GM19025 (cell line): ENCODE measurements around the gene GATAD2A.
"Not testable (repeated sequence)": the region's sequence is repeated elsewhere in the genome, so short reads cannot be mapped to it uniquely, and the experiment has no call there.

Experiments
- ATAC-seq: cut with Tn5 transposase; IDR thresholded peaks from one replicate; pipeline ENCODE4 v1.9.1; 2021; ENCODE audit warnings: mild to moderate bottlenecking, low read depth, moderate library complexity; ENCODE audit not compliant: unreplicated experiment

Gene GATAD2A

GRCh38 chr19:19404879-19405860 is at the start of gene GATAD2A:
Gene GATAD2A (plus strand): TSS chr19:19405675. CDS start chr19:19465346, 59,671 bp downstream.
- ATAC-seq, result peak; percentile 69

DNA sequence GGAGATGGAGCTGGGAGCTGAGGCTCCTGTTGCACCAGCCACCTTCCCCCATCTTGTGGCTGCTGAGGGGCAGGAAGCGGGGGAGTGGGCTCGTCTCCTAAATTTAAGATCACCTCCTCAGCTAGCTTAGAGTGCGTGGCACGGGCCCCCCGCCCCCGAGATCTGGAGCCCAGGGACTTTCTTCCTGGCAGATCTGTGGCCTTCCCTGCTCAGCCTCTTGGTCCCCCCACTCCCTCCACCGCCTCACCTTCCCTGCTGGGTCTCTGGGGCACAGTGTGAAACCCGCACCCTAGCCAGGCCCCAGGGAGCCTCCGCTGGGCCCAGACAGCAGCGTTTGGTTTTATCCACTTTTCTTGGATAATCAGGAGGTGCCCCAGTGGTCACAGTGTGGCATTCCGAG is 49.0 kb upstream of the GATAD2A start:
- ATAC-seq, result no peak

DNA sequence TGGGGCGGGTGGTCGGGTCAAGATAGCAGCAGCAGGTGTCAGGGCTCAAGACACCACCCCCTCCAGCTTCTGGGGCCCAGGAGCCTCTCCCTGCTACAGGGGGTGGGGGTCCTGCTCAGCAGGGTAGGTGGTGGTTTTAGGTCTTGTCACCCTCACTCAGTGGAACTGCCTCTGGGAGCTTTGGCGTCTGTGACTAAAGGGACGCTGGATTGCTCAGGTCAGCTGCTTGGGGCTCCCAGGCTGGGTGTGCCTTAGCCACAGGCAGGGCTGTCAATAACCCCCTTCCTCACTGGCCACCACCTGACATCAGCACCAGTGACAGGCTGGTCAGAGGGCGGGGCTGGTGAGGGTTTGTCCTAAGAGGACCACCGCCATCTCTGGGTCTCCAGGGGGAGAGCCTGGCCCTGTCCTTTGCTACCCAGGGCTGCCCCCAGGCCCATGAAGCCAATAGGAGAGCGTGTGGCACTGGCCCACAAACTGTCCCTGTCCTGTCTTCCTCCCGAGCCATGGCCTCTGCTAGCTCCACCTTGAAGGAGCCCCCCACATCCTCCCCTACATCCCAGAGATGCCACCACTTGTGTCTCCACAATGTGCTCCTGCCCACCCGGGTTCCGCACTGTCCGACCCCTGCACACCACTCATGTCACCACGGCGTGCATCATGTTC is 48.4 kb upstream of the GATAD2A start:
- no peak for ATAC-seq

- ATAC-seq, result peak; percentile 72
Observed at GRCh38 chr19:19361075-19361594, 44.3 kb upstream of the GATAD2A start.

- ATAC-seq, result no peak
Observed at GRCh38 chr19:19362075-19362474, 43.4 kb upstream of the GATAD2A start.

DNA sequence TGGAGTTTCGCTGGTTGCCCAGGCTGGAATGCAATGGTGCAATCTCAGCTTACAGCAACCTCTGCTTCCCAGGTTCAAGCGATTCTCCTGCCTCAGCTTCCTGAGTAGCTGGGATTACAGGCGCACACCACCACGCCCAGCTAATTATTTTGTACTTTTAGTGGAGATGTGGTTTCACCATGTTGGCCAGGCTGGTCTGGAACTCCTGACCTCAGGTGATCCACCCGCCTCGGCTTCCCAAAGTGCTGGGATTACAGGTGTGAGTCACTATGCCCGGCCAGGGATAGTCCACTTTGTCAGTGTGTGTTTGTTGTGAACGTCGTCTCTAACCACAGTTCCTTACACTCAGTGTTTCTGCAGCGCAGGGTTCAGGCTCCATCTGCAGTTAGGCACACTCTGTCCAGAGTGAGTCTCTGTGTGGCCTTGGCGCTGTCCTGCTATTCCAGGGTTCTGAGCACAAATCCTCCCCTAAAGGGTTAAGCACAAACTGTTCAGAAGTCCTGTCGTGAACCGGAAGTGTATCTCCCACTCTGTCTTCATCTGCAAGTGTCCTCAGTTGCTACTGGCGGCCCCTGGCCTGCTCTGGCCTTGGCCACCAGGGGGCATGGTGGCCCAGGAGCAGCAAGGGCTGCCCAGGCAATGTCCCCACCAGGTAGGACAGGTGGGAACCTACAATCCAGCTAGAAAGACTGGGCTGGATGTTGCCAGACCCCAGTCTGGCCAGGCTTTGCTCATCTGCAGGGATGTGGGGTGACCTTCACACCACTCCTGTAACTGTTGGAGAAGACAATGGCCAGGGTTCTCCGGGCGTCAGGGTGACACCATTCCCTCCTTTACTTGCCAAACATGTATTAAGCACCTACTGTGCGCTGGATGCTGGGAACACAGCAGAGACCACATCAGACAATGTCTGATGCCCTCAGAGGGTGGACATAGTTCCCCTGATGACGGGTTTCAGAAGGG is 38.8 kb upstream of the GATAD2A start:
- peak; percentile 77 for ATAC-seq

DNA sequence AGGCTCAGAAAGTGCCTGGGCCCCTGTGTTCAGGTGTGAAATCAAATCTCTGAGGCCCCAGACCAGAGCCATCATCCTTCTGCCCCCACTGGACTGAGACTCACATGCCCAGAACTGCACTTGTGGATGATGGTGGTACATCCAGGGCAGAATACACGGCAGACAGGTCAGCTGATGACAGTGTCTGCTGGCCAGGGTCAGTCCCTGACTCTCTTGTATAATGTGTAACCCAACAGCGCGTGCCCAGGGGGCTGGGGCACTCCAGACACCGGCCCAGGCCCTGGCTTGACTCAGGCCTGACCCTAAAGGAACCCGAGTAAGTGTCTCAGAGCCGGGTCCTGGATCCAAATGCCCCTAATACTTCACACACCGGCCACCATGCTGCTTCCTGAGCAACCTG is 37.4 kb upstream of the GATAD2A start:
- no peak for ATAC-seq

- ATAC-seq, result no peak
Observed at GRCh38 chr19:19371059-19371458, 34.4 kb upstream of the GATAD2A start.

DNA sequence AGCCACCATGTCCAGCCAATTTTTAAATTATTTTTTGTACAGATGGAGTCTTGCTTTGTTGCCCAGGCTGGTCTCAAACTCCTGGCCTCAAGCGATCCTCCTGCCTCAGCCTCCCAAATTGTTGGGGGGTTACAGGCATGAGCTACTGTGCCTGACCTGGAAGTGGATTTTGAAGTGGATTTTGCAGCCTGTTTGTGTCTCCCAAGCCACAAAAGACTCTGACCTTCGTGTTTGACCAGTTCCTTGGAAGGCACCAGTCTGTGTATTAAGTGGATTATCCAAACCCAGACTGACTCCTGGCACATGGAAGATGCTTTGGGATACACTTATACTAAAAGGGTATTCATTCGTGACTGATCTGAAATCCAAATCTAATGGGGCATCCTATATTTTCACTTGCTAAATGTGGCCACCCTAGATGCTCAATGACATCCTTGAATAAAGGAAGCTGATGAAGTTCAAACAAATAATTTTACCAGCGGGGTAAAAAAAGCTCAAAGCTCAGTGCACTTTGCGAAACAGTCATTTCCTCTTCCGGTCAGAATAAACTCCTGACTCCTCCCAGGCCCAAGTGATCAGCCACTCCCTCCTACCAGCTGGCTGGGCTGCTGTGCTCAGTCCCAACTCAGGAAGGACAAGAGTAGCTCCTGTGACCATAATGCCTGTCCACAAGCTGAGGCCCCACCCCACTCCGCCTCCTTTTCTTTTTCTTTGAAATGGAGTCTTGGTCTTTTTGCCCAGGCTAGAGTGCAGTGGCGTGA is 32.6 kb upstream of the GATAD2A start:
- peak; percentile 90 for ATAC-seq

DNA sequence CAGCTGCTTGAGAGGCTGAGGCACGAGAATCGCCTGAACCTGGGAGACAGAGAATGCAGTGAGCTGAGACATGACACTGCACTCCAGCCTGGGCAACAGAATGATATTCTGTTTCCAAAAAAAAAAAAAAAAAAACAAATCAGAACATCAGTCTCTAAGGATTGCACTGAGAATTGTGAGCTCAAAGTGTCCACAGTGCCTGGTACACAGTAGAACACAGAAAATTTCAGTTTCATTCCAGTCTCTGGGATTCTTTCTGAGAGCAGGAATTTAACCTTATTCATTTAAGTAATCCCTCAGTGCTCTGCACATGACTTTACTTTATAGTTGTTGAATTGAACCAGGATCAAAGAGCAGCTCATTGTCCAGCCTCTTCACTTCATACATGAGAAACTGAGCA is 25.9 kb upstream of the GATAD2A start:
- no peak for ATAC-seq

DNA sequence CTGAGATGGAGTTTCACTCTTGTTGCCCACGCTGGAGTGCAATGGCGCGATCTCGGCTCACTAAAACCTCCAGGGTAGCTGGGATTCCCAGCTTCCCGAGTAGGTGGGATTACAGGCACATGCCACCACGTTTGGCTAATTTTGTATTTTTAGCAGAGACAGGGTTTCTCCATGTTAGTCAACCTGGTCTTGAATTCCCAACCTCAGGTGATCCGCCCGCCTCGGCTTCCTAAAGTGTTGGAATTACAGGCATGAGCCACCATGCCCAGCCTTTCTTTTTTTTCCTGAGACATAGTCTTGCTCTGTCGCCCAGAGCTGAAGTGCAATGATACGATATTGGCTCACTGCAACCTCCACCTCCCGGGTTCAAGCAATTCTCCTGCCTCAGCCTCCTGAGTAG is 25.2 kb upstream of the GATAD2A start:
- ATAC-seq, result not testable (repeated sequence)

GRCh38 chr19:19381007-19381926 is 24.2 kb upstream of the GATAD2A start:
- no peak for ATAC-seq

GRCh38 chr19:19382118-19382517 is 23.4 kb upstream of the GATAD2A start:
- no peak for ATAC-seq

GRCh38 chr19:19384486-19384885 is 21.0 kb upstream of the GATAD2A start:
- no peak for ATAC-seq

GRCh38 chr19:19385131-19385895 is 20.2 kb upstream of the GATAD2A start:
- ATAC-seq, result peak; percentile 94

GRCh38 chr19:19385896-19386869 is 19.3 kb upstream of the GATAD2A start:
- ATAC-seq, result no peak

DNA sequence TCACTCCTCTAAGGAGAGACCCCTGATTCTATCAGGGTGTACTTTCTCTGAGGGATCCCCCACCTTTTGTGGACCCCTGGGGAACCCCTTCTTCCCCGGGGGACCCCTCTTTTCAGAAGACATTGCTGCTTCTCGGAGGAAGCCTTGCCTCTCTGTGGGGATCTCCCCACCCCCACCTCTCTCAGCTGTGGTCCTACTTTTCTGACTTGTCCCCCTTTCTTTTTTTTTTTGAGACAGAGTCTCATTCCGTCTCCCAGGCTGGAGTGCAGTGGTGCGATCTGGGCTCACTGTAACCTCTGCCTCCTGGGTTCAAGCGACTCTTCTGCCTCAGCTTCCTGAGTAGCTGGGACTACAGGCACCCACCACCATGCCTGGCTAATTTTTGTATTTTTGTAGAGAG is 18.4 kb upstream of the GATAD2A start:
- ATAC-seq, result no peak
